Ovary (tissue), 3 donors: ENCODE measurements around the gene RANBP2.

ENCODE experiments used
- EP300 ChIP-seq: sonication (generic); formaldehyde crosslinking; IDR thresholded peaks from one replicate; pipeline ENCODE4 v1.6.1; 2017; ENCODE audit warnings: antibody characterized with exemption
- POLR2A ChIP-seq: fragments of 450-650 bp; IDR thresholded peaks from one replicate; pipeline ENCODE4 v1.6.1; 2017; ENCODE audit warnings: antibody characterized with exemption, mild to moderate bottlenecking, moderate library complexity
- TF ChIP-seq, protein P1 (sequence below), 3 donors: fragments of 450-650 bp in 2 of 3; fragments of 200-600 bp in 1 of 3; IDR thresholded peaks; one replicate each; pipeline versions ENCODE4 v1.5.1 to v1.8.0; 2016 to 2022; ENCODE audit warnings: antibody characterized with exemption in 3 of 3, mild to moderate bottlenecking in 1 of 3
- donor health status: DM: no; HTN: no; CAD: no.

DNA sequence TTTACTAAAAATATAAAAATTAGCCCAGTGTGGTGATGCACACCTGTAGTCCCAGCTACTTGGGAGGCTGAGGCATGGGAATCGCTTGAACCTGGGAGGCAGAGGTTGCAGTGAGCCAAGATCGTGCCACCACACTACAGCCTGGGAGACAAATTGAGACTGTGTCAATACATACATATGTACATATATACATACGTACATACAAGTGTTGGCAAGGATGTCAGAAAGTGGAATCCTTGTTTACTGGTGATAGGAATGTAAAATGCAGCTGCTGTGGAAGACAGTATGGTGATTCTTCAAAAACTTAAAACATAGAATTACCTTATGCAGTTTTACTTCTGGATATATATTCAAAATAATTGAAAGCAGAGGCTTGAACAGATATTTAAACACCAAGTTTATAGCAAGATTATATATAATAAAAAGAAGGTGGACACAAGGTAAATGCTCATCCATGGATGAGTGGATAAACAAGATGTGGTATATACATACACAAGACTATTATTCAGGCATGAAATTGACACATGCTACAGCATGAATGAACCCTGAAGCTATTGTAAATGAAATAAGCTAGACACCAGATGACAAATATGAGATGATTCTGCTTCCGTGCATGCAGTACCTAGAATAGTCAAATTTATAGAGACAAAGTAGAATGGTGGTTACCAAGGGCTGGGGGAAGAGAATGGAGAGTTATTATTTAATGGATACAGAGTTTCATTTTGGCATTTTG lies 110.5 kb downstream of the RANBP2 start:
- TF ChIP-seq, protein P1, sequence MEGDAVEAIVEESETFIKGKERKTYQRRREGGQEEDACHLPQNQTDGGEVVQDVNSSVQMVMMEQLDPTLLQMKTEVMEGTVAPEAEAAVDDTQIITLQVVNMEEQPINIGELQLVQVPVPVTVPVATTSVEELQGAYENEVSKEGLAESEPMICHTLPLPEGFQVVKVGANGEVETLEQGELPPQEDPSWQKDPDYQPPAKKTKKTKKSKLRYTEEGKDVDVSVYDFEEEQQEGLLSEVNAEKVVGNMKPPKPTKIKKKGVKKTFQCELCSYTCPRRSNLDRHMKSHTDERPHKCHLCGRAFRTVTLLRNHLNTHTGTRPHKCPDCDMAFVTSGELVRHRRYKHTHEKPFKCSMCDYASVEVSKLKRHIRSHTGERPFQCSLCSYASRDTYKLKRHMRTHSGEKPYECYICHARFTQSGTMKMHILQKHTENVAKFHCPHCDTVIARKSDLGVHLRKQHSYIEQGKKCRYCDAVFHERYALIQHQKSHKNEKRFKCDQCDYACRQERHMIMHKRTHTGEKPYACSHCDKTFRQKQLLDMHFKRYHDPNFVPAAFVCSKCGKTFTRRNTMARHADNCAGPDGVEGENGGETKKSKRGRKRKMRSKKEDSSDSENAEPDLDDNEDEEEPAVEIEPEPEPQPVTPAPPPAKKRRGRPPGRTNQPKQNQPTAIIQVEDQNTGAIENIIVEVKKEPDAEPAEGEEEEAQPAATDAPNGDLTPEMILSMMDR (IDR thresholded peaks at IDR 0.05): no peak
- no peak for TF ChIP-seq POLR2A
- TF ChIP-seq EP300: no peak
